Lung (tissue), 12 donors: ENCODE results near the gene SEC14L5. TPM values are rescaled to one million over a fixed set of nuclear protein-coding genes. Genes with fewer than 3 reads are reported as not detected.

Experiments used
- ATAC-seq: fragments of 200-7000 bp; cut with Tn5 transposase; one replicate; pipeline ENCODE4 v1.9.1; 2020; ENCODE audit warnings: moderate number of reproducible peaks; ENCODE audit not compliant: insufficient read depth, low FRiP score
- DNase-seq, 3 donors: peaks; one replicate each; pipeline ENCODE4 v3.0.0-alpha.2; 2013 to 2017
- H3K27ac ChIP-seq, 2 donors: one replicate each; pipeline ENCODE4 v1.5.1; 2013; ENCODE audit warnings: mild to moderate bottlenecking in 2 of 2, moderate library complexity in 2 of 2, control low read depth in 1 of 2, inconsistent platforms in 1 of 2, low read depth in 1 of 2, low read length in 1 of 2
- H3K27me3 ChIP-seq, 3 donors: one replicate each; pipeline ENCODE4 v1.5.1; 2013; ENCODE audit warnings: low read length in 2 of 3; ENCODE audit not compliant: control insufficient read depth in 3 of 3, insufficient read depth in 3 of 3
- H3K36me3 ChIP-seq, 4 donors: one replicate each; pipeline ENCODE4 v1.5.1; 2013; ENCODE audit warnings: low read length in 4 of 4, mild to moderate bottlenecking in 1 of 4, moderate library complexity in 1 of 4; ENCODE audit not compliant: control insufficient read depth in 4 of 4, insufficient read depth in 4 of 4
- H3K4me1 ChIP-seq, 5 donors: one replicate each; pipeline ENCODE4 v1.5.1; 2013; ENCODE audit warnings: low read length in 5 of 5, mild to moderate bottlenecking in 2 of 5, moderate library complexity in 1 of 5; ENCODE audit not compliant: control insufficient read depth in 5 of 5, insufficient read depth in 5 of 5
- H3K4me3 ChIP-seq: one replicate; pipeline ENCODE4 v1.5.1; 2013; ENCODE audit warnings: mild to moderate bottlenecking, control low read depth, moderate library complexity
- H3K9ac ChIP-seq, 2 donors: one replicate each; pipeline ENCODE4 v1.5.1; 2013; ENCODE audit warnings: low read length in 2 of 2, control low read depth in 1 of 2; ENCODE audit not compliant: insufficient read depth in 1 of 2
- H3K9me3 ChIP-seq, 4 donors: one replicate each; pipeline ENCODE4 v1.5.1; 2013; ENCODE audit warnings: low read length in 3 of 4, mild to moderate bottlenecking in 1 of 4, moderate library complexity in 1 of 4; ENCODE audit not compliant: control insufficient read depth in 4 of 4, insufficient read depth in 3 of 4
- WGBS, 2 donors: extraction: QIAGEN DNeasy Blood & Tissue Kit; methylation state at CpG; one replicate each; pipeline ENCODE4 v1.1.7; 2013; 5-methylcytosine and 5-hydroxymethylcytosine counted together
- polyA plus RNA-seq, 2 donors: library from polyadenylated mRNA; stranded (reverse); fragments of 200-250 nt; gene quantifications; one replicate each; pipeline ENCODE4 v1.2.1, GENCODE V29; 2013
- total RNA-seq, 2 donors: library from RNA; depleted of rRNA in 1 of 2; stranded (reverse); fragments of >200 nt in 1 of 2; gene quantifications; one replicate each; pipeline ENCODE4 v1.2.1, GENCODE V29; 2014 to 2021
- TF ChIP-seq, protein P1 (sequence below): IDR thresholded peaks from 2 replicates; pipeline ENCODE4 v1.5.1; 2012; ENCODE audit warnings: mild to moderate bottlenecking; ENCODE audit errors: control extremely low read depth, extremely low read depth
- donor health status: control.
- donor health status: control.
- donor health status: Bipolar disorder and iron deficiency.
- donor health status: healthy.
- donor health status: DM: yes; HTN: yes; CAD: no.

SEC14L5 gene
- total and polyA plus RNA-seq, 4 donors = 0.10 to 0.98 (median 0.28) TPM

DNA sequence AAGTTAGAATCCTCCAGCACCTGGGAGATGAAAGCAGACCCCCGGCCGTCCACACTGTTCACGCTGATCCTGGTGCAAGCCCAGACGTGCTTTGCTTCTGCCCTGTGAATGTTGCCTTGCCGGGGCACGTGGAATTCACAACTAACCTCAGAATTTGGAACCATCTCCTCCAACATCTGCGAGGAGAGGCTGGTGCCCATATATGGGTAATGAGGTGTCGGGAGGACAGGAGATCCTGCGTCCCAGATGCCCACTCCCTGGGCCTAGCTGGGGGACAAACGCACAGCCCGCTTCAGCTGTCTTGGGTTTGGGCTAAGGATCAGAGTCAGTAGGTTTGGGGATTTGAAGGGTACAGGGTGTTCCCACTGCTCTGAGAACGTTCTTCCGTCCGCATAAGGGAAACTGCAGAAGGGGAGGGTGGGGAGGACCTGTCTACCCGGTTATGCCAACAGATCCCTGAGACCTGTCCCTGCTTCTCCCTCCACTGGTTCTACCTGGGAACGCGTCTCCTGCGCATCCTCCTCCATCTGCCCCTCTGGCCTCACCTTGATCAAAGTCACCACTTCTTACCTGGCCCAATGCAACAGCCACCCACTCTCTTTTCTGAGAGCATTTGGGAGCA, 35.3 kb upstream of the SEC14L5 start:
- no peaks in the 10 kb centered on the region for H3K36me3 ChIP-seq
- no peak overlapping the region for H3K9ac ChIP-seq
- peaks cover 0 to 8% (median 2%) of the 10 kb centered on the region in 4 donors for H3K9me3 ChIP-seq
- no peak overlapping the region for H3K27ac ChIP-seq
- ATAC-seq (no peak), DNase-seq (no peak)
- WGBS, 2 donors = 71 to 80% methylated on average over 18 of the region's 18 CpGs
- H3K4me3 ChIP-seq = no peak overlapping the region
- peaks cover 0 to 17% (median 0%) of the 10 kb centered on the region in 5 donors for H3K4me1 ChIP-seq
- TF ChIP-seq, protein P1, sequence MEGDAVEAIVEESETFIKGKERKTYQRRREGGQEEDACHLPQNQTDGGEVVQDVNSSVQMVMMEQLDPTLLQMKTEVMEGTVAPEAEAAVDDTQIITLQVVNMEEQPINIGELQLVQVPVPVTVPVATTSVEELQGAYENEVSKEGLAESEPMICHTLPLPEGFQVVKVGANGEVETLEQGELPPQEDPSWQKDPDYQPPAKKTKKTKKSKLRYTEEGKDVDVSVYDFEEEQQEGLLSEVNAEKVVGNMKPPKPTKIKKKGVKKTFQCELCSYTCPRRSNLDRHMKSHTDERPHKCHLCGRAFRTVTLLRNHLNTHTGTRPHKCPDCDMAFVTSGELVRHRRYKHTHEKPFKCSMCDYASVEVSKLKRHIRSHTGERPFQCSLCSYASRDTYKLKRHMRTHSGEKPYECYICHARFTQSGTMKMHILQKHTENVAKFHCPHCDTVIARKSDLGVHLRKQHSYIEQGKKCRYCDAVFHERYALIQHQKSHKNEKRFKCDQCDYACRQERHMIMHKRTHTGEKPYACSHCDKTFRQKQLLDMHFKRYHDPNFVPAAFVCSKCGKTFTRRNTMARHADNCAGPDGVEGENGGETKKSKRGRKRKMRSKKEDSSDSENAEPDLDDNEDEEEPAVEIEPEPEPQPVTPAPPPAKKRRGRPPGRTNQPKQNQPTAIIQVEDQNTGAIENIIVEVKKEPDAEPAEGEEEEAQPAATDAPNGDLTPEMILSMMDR = no peak
- H3K27me3 ChIP-seq = no peaks in the 10 kb centered on the region

DNA sequence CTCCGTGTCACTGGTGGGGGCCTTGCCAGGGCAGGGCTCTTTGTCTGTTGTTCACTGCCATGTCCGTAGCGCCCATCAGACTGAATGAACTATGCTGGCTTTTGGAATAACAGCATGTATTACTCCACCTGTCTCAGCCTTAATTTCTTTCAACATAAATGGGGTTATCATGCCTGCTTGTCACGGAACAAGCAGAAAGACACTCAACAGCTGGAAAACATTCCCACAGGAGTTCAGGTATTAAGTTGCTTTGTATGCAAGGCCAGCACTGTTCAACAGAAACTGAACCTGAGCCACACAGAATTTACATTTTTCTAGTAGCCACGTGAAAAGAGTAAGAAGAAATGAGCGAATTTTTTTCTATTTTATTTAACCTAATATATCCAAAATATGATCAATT, 34.3 kb upstream of the SEC14L5 start:
- Histone ChIP-seq H3K27ac (peak overlapping the region in 1 of 2 donors; percentile 32), H3K9me3 (peaks cover 0 to 8% (median 2%) of the 10 kb centered on the region in 4 donors), H3K9ac (no peak overlapping the region), H3K4me3 (no peak overlapping the region), H3K4me1 (peaks cover 0 to 16% (median 0%) of the 10 kb centered on the region in 5 donors), H3K36me3 (no peaks in the 10 kb centered on the region), H3K27me3 (no peaks in the 10 kb centered on the region)
- ATAC-seq = no peak
- DNase-seq = no peak
- TF ChIP-seq, protein P1 = no peak
- WGBS, 2 donors = 80 to 90% methylated on average over 6 of the region's 6 CpGs

DNA sequence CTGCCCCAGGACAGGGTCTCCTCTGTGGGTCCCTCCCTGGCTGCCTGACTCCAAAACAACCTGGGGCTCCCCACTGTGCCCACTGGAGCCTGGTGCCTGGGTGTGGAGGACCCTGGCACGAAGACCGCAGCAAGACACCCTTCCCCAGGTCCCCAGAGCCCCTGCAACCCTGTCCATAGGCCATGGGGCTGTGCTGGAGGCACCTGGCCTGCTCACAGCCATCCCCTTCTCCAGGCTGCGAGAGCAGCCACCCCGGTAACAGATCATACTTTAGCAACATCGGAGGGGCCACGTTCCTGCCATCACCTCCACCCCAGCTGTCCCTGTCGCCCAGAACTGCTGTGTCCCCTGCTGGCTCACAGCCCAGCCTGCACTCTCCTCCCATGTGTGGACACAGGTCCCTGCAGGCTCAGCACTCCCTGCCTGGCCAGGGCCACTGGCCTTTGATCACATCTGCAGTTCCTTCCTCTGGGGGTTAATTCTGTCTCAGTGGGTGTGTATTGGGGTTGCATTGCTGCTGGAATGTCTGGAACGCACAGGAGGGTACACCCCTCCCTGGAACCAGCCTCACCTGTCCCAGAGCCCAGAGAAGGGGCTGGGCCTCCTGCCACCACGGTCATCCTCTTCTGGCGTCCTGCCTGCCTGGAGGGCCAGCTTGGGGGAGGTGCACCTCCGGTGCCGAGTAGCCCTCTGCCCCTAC, 33.4 kb upstream of the SEC14L5 start:
- H3K27ac ChIP-seq = peak overlapping the region in 1 of 2 donors; percentile 67
- peak; percentile 75 for ATAC-seq
- peak; percentile 40 to 67 (median 64) for DNase-seq

More for the DNA sequence above, 33.4 kb upstream of the SEC14L5 start:
- no peaks in the 10 kb centered on the region for H3K36me3 ChIP-seq
- no peak overlapping the region for H3K4me3 ChIP-seq
- H3K9me3 ChIP-seq = peaks cover 0 to 8% (median 2%) of the 10 kb centered on the region in 4 donors
- no peak overlapping the region for H3K9ac ChIP-seq
- WGBS, 2 donors = 42 to 68% methylated on average over 12 of the region's 12 CpGs
- no peaks in the 10 kb centered on the region for H3K27me3 ChIP-seq
- TF ChIP-seq, protein P1 = no peak
- H3K4me1 ChIP-seq = peaks cover 0 to 13% (median 0%) of the 10 kb centered on the region in 5 donors
